Activated CD8-positive, alpha-beta memory T cell treated with anti-CD3 and anti-CD28 coated beads, Interleukin-2, amount 50 U/mL, for 1 hour (primary cell): ENCODE data around the gene DCST1.

Source experiments
- DNase-seq: peaks from one replicate; pipeline ENCODE4 v3.0.0-alpha.2; 2020; ENCODE audit errors: extremely low read depth

The DCST1 gene

GRCh38 chr1:155035936-155036335 lies 2.3 kb downstream of the DCST1 start:
- DNase-seq: no peak

GRCh38 chr1:155037043-155037442 lies 3.4 kb downstream of the DCST1 start:
- DNase-seq: no peak

- DNase-seq: no peak
Observed at GRCh38 chr1:155037851-155038441, 4.3 kb downstream of the DCST1 start.

GRCh38 chr1:155038602-155039307 lies 5.1 kb downstream of the DCST1 start:
- no peak for DNase-seq

- DNase-seq: no peak
Observed at GRCh38 chr1:155039308-155039669, 5.7 kb downstream of the DCST1 start.

- no peak for DNase-seq
Observed at GRCh38 chr1:155040358-155041093, 6.9 kb downstream of the DCST1 start.

GRCh38 chr1:155042789-155043188 lies 9.2 kb downstream of the DCST1 start:
- no peak for DNase-seq

GRCh38 chr1:155043301-155043702 lies 9.7 kb downstream of the DCST1 start:
- DNase-seq: no peak

- DNase-seq: no peak
Observed at GRCh38 chr1:155043793-155044192, 10.2 kb downstream of the DCST1 start.

- DNase-seq: no peak
Observed at GRCh38 chr1:155044365-155044764, 10.7 kb downstream of the DCST1 start.

- DNase-seq: no peak
Observed at GRCh38 chr1:155044812-155045657, 11.4 kb downstream of the DCST1 start.

GRCh38 chr1:155048449-155049334 lies 15.1 kb downstream of the DCST1 start:
- no peak for DNase-seq

GRCh38 chr1:155049651-155050559 lies 16.3 kb downstream of the DCST1 start:
- DNase-seq: no peak

- DNase-seq: no peak
Observed at GRCh38 chr1:155050560-155051341, 17.1 kb downstream of the DCST1 start, which contains the start of gene ADAM15. ADAM15 (plus strand) TSS chr1:155051316; CDS start chr1:155051387, 71 bp downstream.

- no peak for DNase-seq
Observed at GRCh38 chr1:155051342-155051776, 17.7 kb downstream of the DCST1 start.

GRCh38 chr1:155051777-155052398 lies 18.3 kb downstream of the DCST1 start:
- DNase-seq: no peak

GRCh38 chr1:155052439-155053395 lies 19.1 kb downstream of the DCST1 start:
- DNase-seq: no peak
